HEK293 (cell line): ENCODE results near the gene PIGBOS1.

Source experiments
- TF ChIP-seq, protein P1 (sequence below): fragments of 450-650 bp; formaldehyde crosslinking; IDR thresholded peaks from 2 replicates; pipeline ENCODE4 v1.5.1; 2016; ENCODE audit warnings: missing biosample characterization, missing genetic modification characterization
- TF ChIP-seq, protein P2 (sequence below): fragments of 450-650 bp; formaldehyde crosslinking; IDR thresholded peaks from 2 replicates; pipeline ENCODE4; 2016; ENCODE audit warnings: missing biosample characterization, missing genetic modification characterization
- TF ChIP-seq, protein P3 (sequence below): fragments of 450-650 bp; formaldehyde crosslinking; IDR thresholded peaks from 2 replicates; pipeline ENCODE4 v1.5.1; 2016; ENCODE audit warnings: missing biosample characterization, missing genetic modification characterization

DNA sequence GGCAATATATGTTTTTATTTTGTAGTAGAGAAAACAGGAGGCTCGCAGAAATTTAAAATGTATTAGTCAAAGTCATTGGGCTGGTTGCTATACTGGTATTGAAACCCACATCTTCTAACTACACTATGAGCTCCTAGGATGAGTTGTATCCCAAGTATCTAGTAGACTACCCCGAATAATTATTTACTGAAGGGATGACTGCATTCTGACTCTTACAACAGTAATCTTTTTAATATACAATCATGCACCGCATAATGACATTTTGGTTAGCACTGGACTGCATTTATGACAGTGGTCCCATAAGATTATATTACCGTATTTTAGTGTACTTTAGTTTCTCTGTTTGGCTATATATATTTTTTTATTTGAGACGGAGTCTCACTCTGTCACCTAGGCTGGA lies 15.4 kb upstream of the PIGBOS1 start:
- TF ChIP-seq, protein P1, sequence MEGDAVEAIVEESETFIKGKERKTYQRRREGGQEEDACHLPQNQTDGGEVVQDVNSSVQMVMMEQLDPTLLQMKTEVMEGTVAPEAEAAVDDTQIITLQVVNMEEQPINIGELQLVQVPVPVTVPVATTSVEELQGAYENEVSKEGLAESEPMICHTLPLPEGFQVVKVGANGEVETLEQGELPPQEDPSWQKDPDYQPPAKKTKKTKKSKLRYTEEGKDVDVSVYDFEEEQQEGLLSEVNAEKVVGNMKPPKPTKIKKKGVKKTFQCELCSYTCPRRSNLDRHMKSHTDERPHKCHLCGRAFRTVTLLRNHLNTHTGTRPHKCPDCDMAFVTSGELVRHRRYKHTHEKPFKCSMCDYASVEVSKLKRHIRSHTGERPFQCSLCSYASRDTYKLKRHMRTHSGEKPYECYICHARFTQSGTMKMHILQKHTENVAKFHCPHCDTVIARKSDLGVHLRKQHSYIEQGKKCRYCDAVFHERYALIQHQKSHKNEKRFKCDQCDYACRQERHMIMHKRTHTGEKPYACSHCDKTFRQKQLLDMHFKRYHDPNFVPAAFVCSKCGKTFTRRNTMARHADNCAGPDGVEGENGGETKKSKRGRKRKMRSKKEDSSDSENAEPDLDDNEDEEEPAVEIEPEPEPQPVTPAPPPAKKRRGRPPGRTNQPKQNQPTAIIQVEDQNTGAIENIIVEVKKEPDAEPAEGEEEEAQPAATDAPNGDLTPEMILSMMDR (tag by site-specific recombination), result no peak
- TF ChIP-seq, protein P2, sequence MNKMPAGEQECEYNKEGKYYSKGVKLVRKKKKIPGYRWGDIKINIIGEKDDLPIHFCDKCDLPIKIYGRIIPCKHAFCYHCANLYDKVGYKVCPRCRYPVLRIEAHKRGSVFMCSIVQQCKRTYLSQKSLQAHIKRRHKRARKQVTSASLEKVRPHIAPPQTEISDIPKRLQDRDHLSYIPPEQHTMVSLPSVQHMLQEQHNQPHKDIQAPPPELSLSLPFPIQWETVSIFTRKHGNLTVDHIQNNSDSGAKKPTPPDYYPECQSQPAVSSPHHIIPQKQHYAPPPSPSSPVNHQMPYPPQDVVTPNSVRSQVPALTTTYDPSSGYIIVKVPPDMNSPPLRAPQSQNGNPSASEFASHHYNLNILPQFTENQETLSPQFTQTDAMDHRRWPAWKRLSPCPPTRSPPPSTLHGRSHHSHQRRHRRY (tag by site-specific recombination), result no peak
- TF ChIP-seq, protein P3, sequence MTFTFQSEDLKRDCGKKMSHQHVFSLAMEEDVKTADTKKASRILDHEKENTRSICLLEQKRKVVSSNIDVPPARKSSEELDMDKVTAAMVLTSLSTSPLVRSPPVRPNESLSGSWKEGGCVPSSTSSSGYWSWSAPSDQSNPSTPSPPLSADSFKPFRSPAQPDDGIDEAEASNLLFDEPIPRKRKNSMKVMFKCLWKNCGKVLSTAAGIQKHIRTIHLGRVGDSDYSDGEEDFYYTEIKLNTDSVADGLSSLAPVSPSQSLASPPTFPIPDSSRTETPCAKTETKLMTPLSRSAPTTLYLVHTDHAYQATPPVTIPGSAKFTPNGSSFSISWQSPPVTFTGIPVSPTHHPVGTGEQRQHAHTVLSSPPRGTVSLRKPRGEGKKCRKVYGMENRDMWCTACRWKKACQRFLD, result no peak
